BJ (cell line): ENCODE data around the gene CD36. TPM values are rescaled to one million over a fixed set of nuclear protein-coding genes. Genes with fewer than 3 reads are reported as not detected.

Source experiments
- CTCF ChIA-PET: fragments of 350-600 bp; formaldehyde crosslinking; extraction: SDS; loops from one replicate; lab custom pipeline; 2021; ENCODE audit warnings: antibody characterized with exemption, inconsistent platforms; lab: Yijun Ruan, JAX
- POLR2A ChIA-PET: fragments of 300-600 bp; sonication (Branson Sonifier 250); formaldehyde crosslinking; extraction: SDS; loops from one replicate; lab custom pipeline; 2021; ENCODE audit warnings: antibody characterized with exemption; lab: Charles Lee
- DNase-seq: peaks from one replicate; pipeline ENCODE4 v3.0.0-alpha.2; 2011; ENCODE audit warnings: low read depth
- H3K27me3 ChIP-seq: 2 replicates; pipeline ENCODE4 v1.6.0; 2011; ENCODE audit warnings: low read length; ENCODE audit not compliant: control insufficient read depth, insufficient read depth
- H3K36me3 ChIP-seq: 2 replicates; pipeline ENCODE4 v1.5.1; 2011; ENCODE audit warnings: low read length; ENCODE audit not compliant: control insufficient read depth, insufficient read depth
- H3K4me3 ChIP-seq: 2 replicates; pipeline ENCODE4 v1.5.1; 2011; ENCODE audit warnings: low read depth, mild to moderate bottlenecking, control low read depth, low read length
- CTCF ChIP-seq: IDR thresholded peaks from 2 replicates; pipeline ENCODE4 v1.5.1; 2011; ENCODE audit warnings: low read depth, mild to moderate bottlenecking, control low read depth, inconsistent platforms, low read length, moderate library complexity; ENCODE audit not compliant: insufficient read depth
- polyA plus RNA-seq: library from polyadenylated mRNA; depleted of rRNA; stranded (reverse); fragments of >200 nt; gene quantifications from 2 replicates; pipeline ENCODE4 v1.2.3, GENCODE V29; 2011

The CD36 gene
- polyA plus RNA-seq, 1 experiment: 0.34 TPM

- no peak for DNase-seq
- H3K27me3 ChIP-seq: no peaks in the 10 kb centered on the region
- no peak for TF ChIP-seq CTCF
- ChIA-PET POLR2A (no interaction called here), CTCF (interaction anchor here (0.6 to 1.3 kb wide), 2 partner anchors 217 to 566 kb away, joined by 3 read pairs; no protein-coding TSS in a partner anchor)
- H3K36me3 ChIP-seq: no peaks in the 10 kb centered on the region
- H3K4me3 ChIP-seq: no peak overlapping the region
Observed at GRCh38 chr7:80646083-80646865, 7.8 kb downstream of the CD36 start.

- H3K27me3 ChIP-seq: no peaks in the 10 kb centered on the region
- CTCF ChIA-PET: interaction anchor here (1.3 kb wide), 1 partner anchor 218 kb away, joined by 3 read pairs; no protein-coding TSS in a partner anchor
- POLR2A ChIA-PET: no interaction called here
- no peak for DNase-seq
- TF ChIP-seq CTCF: no peak
- H3K36me3 ChIP-seq: no peaks in the 10 kb centered on the region
- no peak overlapping the region for H3K4me3 ChIP-seq
Observed at GRCh38 chr7:80647436-80647835, 9.0 kb downstream of the CD36 start.

GRCh38 chr7:80648031-80648600, 9.7 kb downstream of the CD36 start:
- ChIA-PET CTCF (no interaction called here), POLR2A (no interaction called here)
- TF ChIP-seq CTCF: no peak
- Histone ChIP-seq H3K36me3 (no peaks in the 10 kb centered on the region), H3K27me3 (no peaks in the 10 kb centered on the region), H3K4me3 (no peak overlapping the region)
- no peak for DNase-seq

GRCh38 chr7:80649011-80649410, 10.6 kb downstream of the CD36 start:
- no peaks in the 10 kb centered on the region for H3K27me3 ChIP-seq
- no peak overlapping the region for H3K4me3 ChIP-seq
- CTCF ChIA-PET: interaction anchor here (1.1 kb wide), 1 partner anchor 220 kb away, joined by 7 read pairs; no protein-coding TSS in a partner anchor
- DNase-seq: no peak
- no peaks in the 10 kb centered on the region for H3K36me3 ChIP-seq
- POLR2A ChIA-PET: no interaction called here
- TF ChIP-seq CTCF: no peak

GRCh38 chr7:80650030-80650429, 11.6 kb downstream of the CD36 start:
- no peaks in the 10 kb centered on the region for H3K36me3 ChIP-seq
- ChIA-PET POLR2A (no interaction called here), CTCF (interaction anchor here (1.1 to 1.9 kb wide), 2 partner anchors 221 to 222 kb away, joined by 7 to 9 read pairs; no protein-coding TSS in a partner anchor)
- H3K27me3 ChIP-seq: no peaks in the 10 kb centered on the region
- no peak for TF ChIP-seq CTCF
- no peak overlapping the region for H3K4me3 ChIP-seq
- DNase-seq: no peak
